Naive thymus-derived CD8-positive, alpha-beta T cell (primary cell): ENCODE measurements around the gene IVNS1ABP. TPM values are rescaled to one million over a fixed set of nuclear protein-coding genes. Genes with fewer than 3 reads are reported as not detected.
A peak's percentile ranks its signal among the peaks of the same experiment; 100 is the strongest.

Experiments
- ATAC-seq, 2 donors: fragments of 150-1000 bp; cut with Tn5 transposase in 1 of 2; sonication (Bioruptor Pico), chemical (Tn5 transposase) in 1 of 2; 1 replicate in 1 of 2; 2 replicates in 1 of 2; pipeline ENCODE4 v1.10.0; 2021; ENCODE audit warnings: mild to moderate bottlenecking in 2 of 2, moderate library complexity in 2 of 2
- POLR2A ChIA-PET: fragments of 350-600 bp; sonication (Branson Sonifier 250); formaldehyde crosslinking; loops from one replicate; lab custom pipeline; 2021; ENCODE audit warnings: antibody characterized with exemption; lab: Charles Lee
- DNase-seq, 10 donors: peaks; one replicate each; pipeline versions ENCODE4 v3.0.0 to v3.0.0-alpha.2; 2020 to 2022
- H3K27ac Mint-ChIP-seq, 10 donors: one replicate each; pipeline ENCODE4 v1.8.0; 2020 to 2022; ENCODE audit warnings: mild to moderate bottlenecking in 10 of 10, mixed read lengths in 10 of 10, moderate library complexity in 4 of 10, inconsistent platforms in 1 of 10
- H3K27me3 Mint-ChIP-seq, 5 donors: one replicate each; pipeline ENCODE4 v1.8.0; 2021 to 2022; ENCODE audit warnings: mixed read lengths in 5 of 5
- H3K36me3 Mint-ChIP-seq, 3 donors: one replicate each; pipeline ENCODE4 v1.8.0; 2020 to 2022; ENCODE audit warnings: mixed read lengths in 3 of 3, mild to moderate bottlenecking in 2 of 3, inconsistent platforms in 1 of 3
- H3K4me1 Mint-ChIP-seq, 4 donors: one replicate each; pipeline ENCODE4 v1.8.0; 2021 to 2022; ENCODE audit warnings: mixed read lengths in 4 of 4
- H3K4me3 Mint-ChIP-seq, 10 donors: one replicate each; pipeline ENCODE4 v1.8.0; 2020 to 2022; ENCODE audit warnings: mild to moderate bottlenecking in 10 of 10, mixed read lengths in 10 of 10, moderate library complexity in 6 of 10, inconsistent platforms in 1 of 10
- H3K9me3 Mint-ChIP-seq, 9 donors: one replicate each; pipeline ENCODE4 v1.8.0; 2020 to 2022; ENCODE audit warnings: mixed read lengths in 9 of 9, mild to moderate bottlenecking in 3 of 9, inconsistent platforms in 1 of 9, moderate library complexity in 1 of 9
- polyA plus RNA-seq, 3 donors: library from polyadenylated mRNA; unstranded; fragments of 300-500 nt; fragmentation: Illumina TruSeq; gene quantifications; one replicate each; pipeline ENCODE4 v1.2.3, GENCODE V29; 2021
- total RNA-seq, 8 experiments: library from RNA in 2 of 8; stranded (reverse) in 2 of 8; gene quantifications; one replicate each; pipeline ENCODE4 v1.2.3 and lab custom pipeline; 2021 to 2026

IVNS1ABP gene
- total and polyA plus RNA-seq, 5 experiments from 2014 or later: 44.8 to 164 (median 55.1) TPM

- peaks cover 13 to 46% (median 26%) of the 10 kb centered on the region in 4 donors for H3K4me1 Mint-ChIP-seq
- no peaks in the 10 kb centered on the region for H3K27me3 Mint-ChIP-seq
- no peak for DNase-seq
- peaks cover 0 to 15% (median 0%) of the 10 kb centered on the region in 3 donors for H3K36me3 Mint-ChIP-seq
- no peak overlapping the region for H3K4me3 Mint-ChIP-seq
- H3K27ac Mint-ChIP-seq: peak overlapping the region in 1 of 10 donors; percentile 43
- H3K9me3 Mint-ChIP-seq: peaks cover 0 to 10% (median 0%) of the 10 kb centered on the region in 9 donors
- no peak for ATAC-seq
- POLR2A ChIA-PET: no interaction called here
Measured at GRCh38 chr1:185288435-185288834, 28.6 kb downstream of the IVNS1ABP start.

- DNase-seq (no peak), ATAC-seq (no peak)
- Mint-ChIP-seq H3K36me3 (peaks cover 0 to 15% (median 0%) of the 10 kb centered on the region in 3 donors), H3K9me3 (peaks cover 0 to 10% (median 0%) of the 10 kb centered on the region in 9 donors), H3K4me1 (peaks cover 15 to 47% (median 36%) of the 10 kb centered on the region in 4 donors), H3K4me3 (no peak overlapping the region), H3K27ac (peak overlapping the region in 1 of 10 donors; percentile 13), H3K27me3 (no peaks in the 10 kb centered on the region)
- POLR2A ChIA-PET: interaction anchor here (0.6 kb wide), 1 partner anchor 378 kb away, joined by 5 read pairs; no protein-coding TSS in a partner anchor
Measured at GRCh38 chr1:185287451-185287850, 29.6 kb downstream of the IVNS1ABP start.

GRCh38 chr1:185284533-185285276 is 32.3 kb downstream of the IVNS1ABP start:
- Mint-ChIP-seq H3K4me1 (peaks cover 30 to 67% (median 56%) of the 10 kb centered on the region in 4 donors), H3K36me3 (peaks cover 0 to 16% (median 6%) of the 10 kb centered on the region in 3 donors), H3K4me3 (no peak overlapping the region), H3K27ac (peak overlapping the region in 5 of 10 donors; percentile 22 to 83 (median 37)), H3K9me3 (peaks cover 0 to 14% (median 4%) of the 10 kb centered on the region in 9 donors), H3K27me3 (no peaks in the 10 kb centered on the region)
- POLR2A ChIA-PET: interaction anchor here (0.6 to 1.6 kb wide), 3 partner anchors 16 to 112 kb away, joined by 4 to 6 read pairs (median 4); no protein-coding TSS in a partner anchor
- DNase-seq (no peak), ATAC-seq (no peak)

GRCh38 chr1:185284116-185284515 is 32.9 kb downstream of the IVNS1ABP start:
- ATAC-seq (no peak), DNase-seq (no peak)
- H3K27me3 Mint-ChIP-seq: no peaks in the 10 kb centered on the region
- peak overlapping the region in 5 of 10 donors; percentile 11 to 99 (median 37) for H3K27ac Mint-ChIP-seq
- H3K4me1 Mint-ChIP-seq: peaks cover 27 to 72% (median 58%) of the 10 kb centered on the region in 4 donors
- H3K36me3 Mint-ChIP-seq: peaks cover 0 to 15% (median 12%) of the 10 kb centered on the region in 3 donors
- POLR2A ChIA-PET: interaction anchor here (1.4 kb wide), 1 partner anchor 17 kb away, joined by 4 read pairs; no protein-coding TSS in a partner anchor
- no peak overlapping the region for H3K4me3 Mint-ChIP-seq
- peaks cover 0 to 14% (median 4%) of the 10 kb centered on the region in 9 donors for H3K9me3 Mint-ChIP-seq

- peaks cover 26 to 69% (median 54%) of the 10 kb centered on the region in 4 donors for H3K4me1 Mint-ChIP-seq
- ATAC-seq: peak; percentile 89 to 96
- H3K27me3 Mint-ChIP-seq: no peaks in the 10 kb centered on the region
- peaks cover 0 to 22% (median 22%) of the 10 kb centered on the region in 3 donors for H3K36me3 Mint-ChIP-seq
- POLR2A ChIA-PET: interaction anchor here (0.9 to 3.7 kb wide), 16 partner anchors 11 to 413 kb away, joined by 3 to 58 read pairs (median 5); partner anchors contain the start of gene IVNS1ABP
- DNase-seq: peak in 6 of 10 donors; percentile 3 to 74 (median 40)
- H3K27ac Mint-ChIP-seq: peak overlapping the region; percentile 92 to 100 (median 97)
- H3K4me3 Mint-ChIP-seq: peak overlapping the region; percentile 57 to 88 (median 74)
- peaks cover 0 to 15% (median 7%) of the 10 kb centered on the region in 9 donors for H3K9me3 Mint-ChIP-seq
Measured at GRCh38 chr1:185281245-185281644, 35.8 kb downstream of the IVNS1ABP start.

GRCh38 chr1:185280589-185280988 is 36.5 kb downstream of the IVNS1ABP start:
- peaks cover 0 to 15% (median 7%) of the 10 kb centered on the region in 9 donors for H3K9me3 Mint-ChIP-seq
- peak overlapping the region in 9 of 10 donors; percentile 7 to 88 (median 74) for H3K4me3 Mint-ChIP-seq
- POLR2A ChIA-PET: interaction anchor here (1.3 to 3.7 kb wide), 9 partner anchors 16 to 414 kb away, joined by 4 to 58 read pairs (median 6); partner anchors contain the start of gene IVNS1ABP
- peaks cover 26 to 67% (median 53%) of the 10 kb centered on the region in 4 donors for H3K4me1 Mint-ChIP-seq
- H3K27ac Mint-ChIP-seq: peak overlapping the region; percentile 92 to 100 (median 97)
- H3K36me3 Mint-ChIP-seq: peaks cover 0 to 22% (median 19%) of the 10 kb centered on the region in 3 donors
- no peak for ATAC-seq
- DNase-seq: peak in 1 of 10 donors; percentile 13
- no peaks in the 10 kb centered on the region for H3K27me3 Mint-ChIP-seq

GRCh38 chr1:185279571-185279970 is 37.5 kb downstream of the IVNS1ABP start:
- Mint-ChIP-seq H3K4me3 (no peak overlapping the region), H3K36me3 (peaks cover 0 to 22% (median 19%) of the 10 kb centered on the region in 3 donors), H3K27ac (peak overlapping the region in 9 of 10 donors; percentile 15 to 100 (median 78)), H3K4me1 (peaks cover 23 to 57% (median 45%) of the 10 kb centered on the region in 4 donors), H3K9me3 (peaks cover 0 to 15% (median 7%) of the 10 kb centered on the region in 9 donors), H3K27me3 (no peaks in the 10 kb centered on the region)
- no peak for ATAC-seq
- POLR2A ChIA-PET: interaction anchor here (0.6 to 2.1 kb wide), 2 partner anchors 33 to 59 kb away, joined by 3 to 7 read pairs; no protein-coding TSS in a partner anchor
- no peak for DNase-seq

- no peaks in the 10 kb centered on the region for H3K9me3 Mint-ChIP-seq
- POLR2A ChIA-PET: no interaction called here
- DNase-seq: no peak
Measured at GRCh38 chr1:185271921-185272320, 45.1 kb downstream of the IVNS1ABP start.

GRCh38 chr1:185268352-185268751 is 48.7 kb downstream of the IVNS1ABP start:
- Mint-ChIP-seq H3K4me1 (no peaks in the 10 kb centered on the region), H3K9me3 (no peaks in the 10 kb centered on the region), H3K4me3 (no peak overlapping the region), H3K36me3 (peaks cover 0 to 6% (median 3%) of the 10 kb centered on the region in 3 donors), H3K27ac (no peak overlapping the region), H3K27me3 (no peaks in the 10 kb centered on the region)
- DNase-seq (no peak), ATAC-seq (no peak)
- POLR2A ChIA-PET: no interaction called here

More at GRCh38 chr1:185271921-185272320, 45.1 kb downstream of the IVNS1ABP start:
- H3K36me3 Mint-ChIP-seq: peaks cover 0 to 3% (median 0%) of the 10 kb centered on the region in 3 donors
- H3K27ac Mint-ChIP-seq: no peak overlapping the region
- H3K4me3 Mint-ChIP-seq: no peak overlapping the region
- no peaks in the 10 kb centered on the region for H3K4me1 Mint-ChIP-seq
- ATAC-seq: no peak
- no peaks in the 10 kb centered on the region for H3K27me3 Mint-ChIP-seq

- ATAC-seq (no peak), DNase-seq (no peak)
- Mint-ChIP-seq H3K27me3 (no peaks in the 10 kb centered on the region), H3K27ac (no peak overlapping the region), H3K36me3 (peaks cover 0 to 7% (median 3%) of the 10 kb centered on the region in 3 donors), H3K4me1 (no peaks in the 10 kb centered on the region), H3K4me3 (no peak overlapping the region), H3K9me3 (no peaks in the 10 kb centered on the region)
- POLR2A ChIA-PET: interaction anchor here (1.3 kb wide), 1 partner anchor 49 kb away, joined by 3 read pairs; no protein-coding TSS in a partner anchor
Measured at GRCh38 chr1:185267701-185268100, 49.3 kb downstream of the IVNS1ABP start.

- no peak overlapping the region for H3K4me3 Mint-ChIP-seq
- H3K4me1 Mint-ChIP-seq: no peaks in the 10 kb centered on the region
- DNase-seq (no peak), ATAC-seq (no peak)
- peaks cover 0 to 7% (median 3%) of the 10 kb centered on the region in 3 donors for H3K36me3 Mint-ChIP-seq
- H3K27me3 Mint-ChIP-seq: no peaks in the 10 kb centered on the region
- POLR2A ChIA-PET: interaction anchor here (1.3 kb wide), 1 partner anchor 49 kb away, joined by 3 read pairs; no protein-coding TSS in a partner anchor
- H3K9me3 Mint-ChIP-seq: no peaks in the 10 kb centered on the region
- no peak overlapping the region for H3K27ac Mint-ChIP-seq
Measured at GRCh38 chr1:185267301-185267700, 49.7 kb downstream of the IVNS1ABP start.

- Mint-ChIP-seq H3K36me3 (peaks cover 0 to 8% (median 6%) of the 10 kb centered on the region in 3 donors), H3K27ac (no peak overlapping the region), H3K4me3 (no peak overlapping the region), H3K4me1 (no peaks in the 10 kb centered on the region), H3K9me3 (peaks cover 0 to 6% (median 1%) of the 10 kb centered on the region in 9 donors), H3K27me3 (no peaks in the 10 kb centered on the region)
- ATAC-seq (no peak), DNase-seq (no peak)
- POLR2A ChIA-PET: no interaction called here
Measured at GRCh38 chr1:185265314-185265713, 51.7 kb downstream of the IVNS1ABP start.
